Activated CD8-positive, alpha-beta memory T cell treated with anti-CD3 and anti-CD28 coated beads, Interleukin-2, amount 50 U/mL, for 1 hour (primary cell): Measurements from ENCODE around the gene GREB1L.
"Not testable (repeated sequence)": the region's sequence is repeated elsewhere in the genome, so short reads cannot be mapped to it uniquely, and the experiment has no call there.

Source experiments
- DNase-seq: peaks from one replicate; pipeline ENCODE4 v3.0.0-alpha.2; 2020; ENCODE audit errors: extremely low read depth

GREB1L gene

DNA sequence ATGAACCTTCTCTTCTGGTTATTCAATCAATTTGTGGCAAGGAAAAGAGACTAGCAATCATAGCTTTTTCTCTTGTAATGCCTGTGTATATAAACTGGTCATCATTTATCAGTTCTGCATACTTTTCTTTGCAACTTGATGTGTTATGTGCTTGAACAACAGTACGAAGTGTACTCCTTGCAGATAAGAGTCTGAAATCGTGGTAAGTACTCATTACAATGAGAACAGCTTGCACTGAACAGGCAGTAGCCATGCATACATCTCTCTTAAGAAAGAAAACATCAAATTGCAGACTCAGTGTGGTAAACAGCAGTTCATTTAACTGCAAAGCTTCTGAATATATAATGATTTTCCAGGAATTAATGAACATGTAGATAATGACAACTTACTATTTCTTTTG lies 64.3 kb downstream of the GREB1L start:
- DNase-seq, result no peak

DNA sequence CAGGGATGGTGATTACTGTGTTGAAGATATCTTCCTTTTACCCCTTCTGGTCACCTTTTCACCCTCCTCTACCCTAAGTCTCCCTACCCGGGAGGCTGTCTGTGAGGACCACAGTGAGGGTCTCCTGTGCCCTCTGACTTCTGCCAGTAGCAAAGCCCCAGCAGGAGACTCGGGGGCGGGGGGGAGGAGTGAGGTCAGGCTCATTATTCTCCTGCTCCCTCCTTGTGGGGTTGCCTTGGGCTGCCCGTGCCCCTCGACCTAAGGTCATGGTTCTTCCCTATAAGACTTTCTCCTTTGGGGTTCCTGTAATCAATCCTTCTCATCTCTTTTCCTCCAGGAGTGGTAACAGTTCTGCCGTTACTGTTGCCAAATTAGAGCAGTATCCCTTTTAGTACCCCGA lies 65.5 kb downstream of the GREB1L start:
- DNase-seq, result no peak

DNA sequence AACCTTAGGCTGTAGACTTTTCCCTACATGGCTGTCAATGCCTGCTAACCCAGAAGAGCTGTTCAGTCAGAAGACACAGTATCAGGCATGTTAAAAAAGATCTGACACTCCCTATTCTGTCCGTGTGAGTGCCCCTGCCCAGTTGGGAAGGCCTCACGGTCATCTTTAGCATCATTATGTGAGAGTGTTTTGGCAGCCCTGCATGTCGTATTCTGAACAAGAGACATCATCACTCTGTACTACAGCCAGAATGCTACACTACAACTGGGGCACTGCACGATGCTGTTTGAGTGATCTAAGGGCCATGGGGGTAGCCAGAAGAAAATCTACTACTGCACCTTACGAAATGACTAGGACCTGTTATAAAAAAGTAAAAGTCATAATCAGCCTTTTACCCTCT lies 67.2 kb downstream of the GREB1L start:
- no peak for DNase-seq

DNA sequence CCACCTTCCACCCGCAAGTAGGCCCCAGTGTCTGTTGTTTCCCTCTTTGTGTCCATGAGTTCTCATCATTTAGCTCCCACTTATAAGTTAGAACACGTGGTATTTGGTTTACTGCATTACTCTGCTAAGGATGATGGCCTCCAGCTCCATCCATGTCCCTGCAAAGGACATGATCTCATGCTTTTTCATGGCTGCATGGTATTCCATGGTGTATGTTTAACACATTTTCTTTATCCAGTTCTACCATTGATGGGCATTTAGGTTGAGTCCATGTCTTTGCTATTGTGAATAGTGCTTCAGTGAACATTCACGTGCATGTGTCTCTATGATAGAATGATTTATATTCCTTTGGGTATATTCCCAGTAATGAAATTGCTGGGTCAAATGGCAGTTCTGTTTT lies 69.9 kb downstream of the GREB1L start:
- not testable (repeated sequence) for DNase-seq

DNA sequence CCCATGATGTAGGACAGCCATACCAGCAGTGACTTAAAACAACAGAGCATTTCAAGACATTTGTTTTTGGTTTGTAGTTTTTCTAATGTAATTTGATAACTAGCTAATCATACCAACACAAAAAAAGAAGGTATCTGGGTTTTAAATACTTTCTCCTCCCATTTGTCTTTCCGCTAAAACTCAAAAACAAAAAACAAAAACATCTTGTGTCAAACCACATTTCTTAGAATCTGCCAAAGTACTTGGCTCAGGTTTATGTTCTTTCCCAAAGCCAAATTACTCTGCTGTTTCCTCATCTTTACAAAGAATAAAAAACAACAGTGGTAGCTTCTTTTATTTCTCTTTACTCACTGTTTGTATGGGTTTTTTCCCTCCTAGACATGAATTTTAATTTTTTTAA lies 71.5 kb downstream of the GREB1L start:
- no peak for DNase-seq

DNA sequence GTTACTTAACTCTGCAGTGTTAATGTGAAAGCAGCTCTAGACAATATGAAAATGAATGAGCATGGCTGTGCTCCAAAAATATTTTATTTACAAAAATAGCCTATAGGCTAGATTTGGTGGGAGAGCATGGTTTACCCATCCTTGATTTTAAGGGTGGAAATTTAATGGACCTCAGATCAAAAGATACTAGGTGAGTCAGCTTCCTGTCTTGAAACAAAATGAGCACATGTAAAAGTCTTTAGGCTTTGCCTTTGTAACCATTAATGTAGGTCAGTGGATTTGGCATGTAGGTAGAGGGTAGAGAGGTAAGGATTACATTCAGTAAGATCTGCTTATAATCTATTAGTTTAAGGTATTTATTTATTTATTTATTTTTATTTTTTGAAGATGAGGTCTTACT lies 72.7 kb downstream of the GREB1L start:
- no peak for DNase-seq

DNA sequence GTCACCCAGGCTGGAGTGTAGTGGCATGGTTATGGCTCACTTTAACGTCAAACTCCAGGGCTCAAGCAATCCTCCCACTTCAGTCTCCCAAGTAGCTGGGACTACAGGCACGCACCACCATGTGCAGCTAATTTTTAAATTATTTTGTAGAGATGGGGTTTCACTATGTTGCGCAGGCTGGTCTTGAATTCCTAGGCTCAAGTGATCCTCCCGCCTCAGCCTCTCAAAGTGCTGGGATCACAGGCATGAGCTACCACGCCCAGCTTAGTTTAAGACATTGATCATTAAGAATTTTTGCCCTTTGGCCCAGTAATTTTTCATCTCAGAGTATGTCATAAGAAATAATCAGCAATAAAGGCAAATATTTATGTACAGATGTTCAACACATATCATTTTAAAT lies 73.1 kb downstream of the GREB1L start:
- DNase-seq, result not testable (repeated sequence)

DNA sequence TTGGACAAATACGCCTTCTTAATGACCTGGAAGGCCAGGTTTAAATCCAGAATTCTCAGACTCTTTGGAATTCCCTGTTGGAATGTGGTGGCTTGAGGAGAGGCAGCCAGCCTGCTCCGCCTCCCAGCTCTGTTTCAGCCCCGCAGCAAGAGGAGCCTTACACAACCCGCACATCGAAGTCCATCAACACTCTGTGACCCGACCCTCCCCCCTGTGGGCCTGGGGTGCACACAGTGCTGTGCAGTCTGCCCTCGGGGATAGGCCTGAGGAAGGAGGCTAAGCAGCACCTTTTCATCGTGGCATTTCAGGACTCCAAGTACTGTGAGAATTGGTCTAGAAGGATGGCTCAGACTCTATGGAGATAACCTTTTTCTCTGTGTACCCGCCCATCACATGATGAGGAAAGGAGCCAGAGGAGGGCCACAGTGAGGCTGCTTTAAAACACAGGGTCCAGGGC lies 73.7 kb downstream of the GREB1L start:
- DNase-seq, result no peak

DNA sequence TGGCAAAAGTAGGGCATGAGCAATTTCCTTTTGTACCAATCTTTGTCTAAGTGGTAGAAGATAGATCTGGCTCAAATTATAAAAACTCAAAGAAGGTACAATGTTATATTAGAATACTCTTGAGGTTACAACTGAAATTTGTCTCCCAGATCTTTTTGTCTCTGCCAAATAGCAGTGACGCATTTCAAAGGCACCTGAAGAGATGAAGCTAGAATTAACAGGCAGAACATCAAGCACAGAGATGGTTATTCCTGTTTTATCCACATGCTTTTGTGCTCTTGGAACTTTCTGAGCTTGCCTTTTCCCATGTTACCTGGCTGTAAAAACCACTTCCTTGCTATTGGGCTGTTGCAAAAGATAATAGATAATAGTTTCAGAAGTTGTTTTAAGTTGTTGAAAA lies 74.3 kb downstream of the GREB1L start:
- DNase-seq, result no peak

DNA sequence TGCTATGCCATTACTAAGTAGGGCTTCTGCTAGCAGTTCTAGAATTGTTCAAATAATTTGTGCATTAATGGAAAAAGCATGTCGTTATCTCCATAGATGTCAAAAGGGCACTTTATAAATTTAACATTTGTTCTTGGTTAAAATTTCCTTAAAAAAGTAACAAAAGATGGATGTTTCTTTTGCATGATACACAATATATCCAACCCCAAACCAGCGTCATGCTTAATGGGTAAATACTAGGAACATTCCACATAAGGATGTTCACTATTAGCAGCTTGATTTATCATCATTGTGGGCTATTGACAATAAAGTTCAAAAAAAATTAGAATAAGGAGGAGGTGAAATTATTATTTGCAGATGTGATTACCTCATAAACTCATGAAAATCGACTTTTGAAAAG lies 79.7 kb downstream of the GREB1L start:
- DNase-seq, result no peak

DNA sequence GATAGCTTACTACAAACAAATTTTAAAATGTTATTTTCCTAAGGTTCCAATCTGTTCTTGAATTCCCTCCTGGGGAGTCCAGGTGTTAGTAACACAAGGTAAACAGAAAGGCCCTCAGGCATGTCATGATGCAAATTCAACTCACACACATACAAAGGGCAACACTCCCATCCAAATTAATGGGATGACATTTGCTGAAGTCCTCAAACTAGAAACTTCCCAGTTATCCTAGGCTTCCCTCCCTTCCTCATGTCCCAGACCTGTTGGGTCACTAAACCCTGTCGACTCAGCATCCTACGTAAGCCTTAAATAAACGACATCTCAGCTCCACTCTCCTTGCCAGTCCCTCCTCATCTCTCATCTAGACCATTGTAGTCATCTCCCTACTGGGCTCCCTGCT lies 85.1 kb downstream of the GREB1L start:
- no peak for DNase-seq

DNA sequence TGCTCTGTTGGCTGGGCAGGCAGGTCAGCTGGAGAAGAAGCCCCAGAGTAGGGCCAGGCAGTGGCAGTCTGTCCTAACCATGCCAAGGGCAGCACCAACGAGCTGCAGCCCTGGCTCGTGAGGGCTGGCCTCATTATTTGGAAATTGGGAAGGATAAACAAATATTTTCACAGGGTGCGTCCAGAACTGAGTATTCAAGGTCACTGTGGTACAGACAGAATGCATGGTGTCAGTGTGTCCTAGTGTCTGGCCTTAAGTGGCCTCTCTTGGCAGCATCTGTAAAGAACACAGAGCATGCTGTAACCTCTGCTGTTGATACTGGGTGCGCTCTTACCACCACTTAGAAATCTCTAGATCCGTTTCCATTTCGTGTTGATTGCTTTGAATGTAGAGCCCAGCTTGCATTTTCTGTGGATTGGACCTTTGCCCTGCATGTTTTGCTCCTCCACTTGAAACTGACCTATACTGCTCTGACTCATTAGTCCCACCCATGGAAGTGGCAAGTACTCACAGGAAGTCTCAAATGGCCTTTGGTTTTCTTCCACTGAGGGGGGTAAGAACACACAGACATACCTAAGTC lies 88.2 kb downstream of the GREB1L start:
- DNase-seq, result no peak

DNA sequence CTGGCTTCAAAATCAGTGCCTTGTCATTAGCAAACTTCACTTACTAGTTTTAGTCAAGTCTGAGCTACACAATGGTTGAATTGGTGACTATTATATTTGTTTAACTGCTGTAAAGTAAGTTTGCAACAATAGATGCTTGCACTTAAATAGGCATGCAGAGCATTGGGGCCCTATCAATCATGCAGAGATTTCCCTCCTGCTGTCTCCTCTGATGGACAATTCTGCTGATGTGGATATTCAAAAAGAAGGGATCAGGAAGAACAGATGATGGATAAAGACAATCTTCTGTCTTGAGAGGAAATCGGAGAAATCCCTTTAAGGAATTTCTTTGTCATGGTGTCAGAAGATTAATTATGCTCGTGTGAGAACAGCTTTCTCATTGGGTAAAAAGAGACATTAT lies 89.0 kb downstream of the GREB1L start:
- no peak for DNase-seq

DNA sequence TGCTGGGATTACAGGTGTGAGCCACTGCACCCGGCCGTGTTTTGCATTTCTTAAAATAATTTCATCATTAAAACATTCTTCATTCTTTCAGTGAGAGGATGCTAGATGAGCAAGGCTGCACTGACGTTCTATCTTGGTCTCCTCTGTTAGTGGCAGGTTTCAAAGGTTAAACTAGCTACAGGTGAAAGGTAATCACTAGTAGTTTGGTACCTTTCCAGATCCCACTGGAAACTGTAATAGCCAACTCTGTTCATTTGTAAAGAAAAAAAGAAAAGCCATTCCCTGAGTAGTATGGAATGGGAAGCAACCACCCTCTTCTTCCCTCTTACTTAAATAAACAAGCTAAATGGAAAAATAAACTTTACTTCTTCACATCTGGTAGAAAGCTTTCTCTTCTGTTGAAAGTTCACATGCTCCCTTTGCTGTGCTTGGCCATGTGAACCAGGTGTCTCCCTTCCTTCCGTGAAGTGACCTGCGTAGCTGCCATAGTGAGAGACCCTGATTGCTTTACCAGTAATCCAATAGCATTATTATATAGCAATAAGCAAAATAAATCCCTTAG lies 94.0 kb downstream of the GREB1L start:
- DNase-seq, result no peak

DNA sequence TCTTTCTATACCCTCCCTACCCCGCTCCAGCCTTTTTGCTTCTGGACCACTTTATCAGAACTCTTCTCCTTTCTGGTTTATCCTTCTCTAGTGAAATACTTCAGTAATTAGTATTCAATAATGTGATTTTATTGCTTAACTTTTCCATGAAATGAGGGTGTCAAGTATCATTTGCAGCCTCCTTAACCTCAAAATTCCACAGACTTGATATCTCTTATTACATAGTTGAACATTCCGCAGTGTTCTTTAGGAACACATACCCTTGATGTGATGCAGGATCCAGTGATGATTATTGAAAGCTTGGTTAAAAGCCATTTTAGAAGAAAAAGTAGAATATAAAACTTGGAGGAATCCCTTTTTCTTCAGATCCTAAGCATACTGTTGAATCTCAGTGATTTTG lies 94.8 kb downstream of the GREB1L start:
- DNase-seq, result no peak

DNA sequence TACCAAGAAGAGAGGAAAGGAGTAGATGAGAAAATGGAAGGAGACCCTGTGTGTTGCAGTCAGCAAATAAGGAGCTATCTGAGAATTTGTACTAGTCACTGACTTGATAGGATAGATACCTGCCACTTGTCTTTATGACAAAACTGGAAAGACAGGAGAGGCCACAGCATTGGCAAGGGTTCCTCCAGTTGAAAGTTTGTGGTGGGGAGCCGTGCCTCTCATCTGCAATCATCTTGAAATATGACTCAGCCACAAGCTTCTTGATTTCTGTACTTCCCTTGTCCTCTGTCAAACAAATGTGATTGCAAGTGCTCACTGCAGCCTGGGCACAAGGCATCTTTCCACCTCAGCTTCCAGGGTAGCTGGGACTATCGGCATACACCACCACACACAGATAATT lies 99.1 kb downstream of the GREB1L start:
- DNase-seq, result no peak

DNA sequence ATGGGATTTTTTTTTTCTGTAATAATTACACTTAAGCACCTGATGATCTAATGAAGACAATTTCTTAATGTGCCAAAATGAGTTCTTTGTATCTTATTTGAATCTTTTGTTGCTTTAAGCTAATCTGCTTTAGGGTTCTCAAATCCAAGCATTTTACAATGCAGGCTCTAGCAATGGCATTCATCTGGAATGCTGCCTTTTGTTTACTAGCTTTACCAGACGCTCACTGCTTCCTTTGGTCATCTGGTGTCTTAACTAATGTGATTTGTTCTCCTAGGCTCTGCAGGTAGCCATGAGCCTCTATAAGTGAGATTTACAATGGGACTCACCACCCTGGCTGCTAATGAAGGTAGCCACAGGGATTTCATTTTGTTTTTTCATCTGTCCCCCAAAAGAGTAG lies 100.3 kb downstream of the GREB1L start:
- no peak for DNase-seq

DNA sequence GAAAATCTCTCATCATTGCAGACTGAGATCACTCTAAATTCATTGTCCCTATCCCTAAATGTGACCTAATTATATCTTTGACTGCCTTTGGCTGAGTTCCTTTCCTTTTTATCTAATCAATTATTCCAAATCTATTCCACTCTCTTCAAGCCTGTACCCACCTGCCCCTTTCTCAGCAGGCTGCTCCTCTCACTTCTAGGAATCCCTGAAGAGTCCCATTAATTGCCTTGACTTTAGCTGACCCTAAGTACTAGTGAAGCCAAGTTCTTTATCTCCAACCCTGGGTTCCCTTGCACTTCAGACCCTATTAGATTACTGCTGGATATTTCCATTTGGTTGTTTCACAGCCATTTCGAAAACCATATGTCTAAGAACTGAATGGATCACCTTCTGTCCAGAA lies 102.8 kb downstream of the GREB1L start:
- DNase-seq, result no peak

DNA sequence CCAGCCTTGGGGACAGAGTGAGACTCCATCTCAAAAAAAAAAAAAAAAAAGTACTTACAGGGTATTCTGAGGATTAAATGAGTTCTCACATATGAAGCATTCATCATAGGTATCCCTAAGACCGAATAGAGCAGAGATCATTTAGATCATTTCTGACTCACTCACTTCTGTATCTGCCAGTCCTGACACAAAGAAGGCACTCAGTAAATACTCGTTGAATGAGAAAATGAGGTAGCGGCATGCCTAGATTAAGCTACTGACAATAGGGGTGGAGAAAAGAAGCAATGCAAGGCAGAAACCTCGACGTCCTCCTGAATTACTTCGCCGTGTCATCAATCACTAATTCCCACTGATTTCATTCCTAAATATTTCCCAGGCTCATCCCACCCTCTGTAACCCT lies 103.8 kb downstream of the GREB1L start:
- DNase-seq, result no peak

DNA sequence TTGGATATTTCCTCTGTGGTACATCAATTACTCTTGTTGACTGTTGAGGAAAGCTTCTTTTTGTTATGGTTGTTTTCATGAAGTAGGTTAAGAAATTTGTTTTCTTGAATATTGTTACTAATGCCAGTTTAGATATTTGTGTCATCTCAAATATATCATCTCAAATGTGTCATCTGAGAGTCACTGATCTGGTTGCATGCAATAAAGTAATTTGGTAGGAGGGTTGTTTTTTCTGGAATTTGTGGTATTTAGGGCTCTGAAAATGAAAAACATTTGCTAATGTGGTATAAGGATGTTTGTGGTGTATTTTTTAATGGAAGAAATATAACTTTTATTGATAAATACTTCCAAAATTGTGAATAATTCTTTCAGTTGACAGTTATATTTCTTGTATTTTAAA lies 117.7 kb downstream of the GREB1L start:
- DNase-seq, result no peak

DNA sequence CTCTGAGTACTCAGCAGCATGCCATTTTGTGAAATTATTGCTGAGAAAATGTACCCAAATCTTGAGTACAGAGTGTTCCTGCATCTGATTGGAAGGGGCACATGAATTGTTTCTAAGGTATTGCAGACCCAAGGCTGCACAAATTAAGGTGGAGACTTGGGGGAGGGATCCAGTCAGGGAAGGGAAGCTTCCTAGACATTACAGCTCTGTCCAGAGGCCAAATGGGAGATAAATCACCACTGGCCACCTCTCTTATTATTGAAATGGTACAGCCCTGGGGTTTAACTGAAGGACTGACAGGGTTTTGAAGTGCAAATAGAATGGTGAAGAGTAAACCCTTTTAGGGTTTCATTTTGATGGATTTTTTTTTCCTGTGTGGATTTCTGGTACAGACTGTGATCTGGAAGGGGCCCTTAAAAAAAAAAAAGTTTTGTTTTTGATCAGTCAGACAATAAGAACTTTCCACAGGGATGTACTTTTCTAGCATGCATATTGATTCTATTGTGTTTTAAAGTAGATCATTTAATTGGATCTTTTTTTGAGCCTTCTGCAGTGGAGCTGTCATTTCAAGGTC lies 119.4 kb downstream of the GREB1L start:
- no peak for DNase-seq

DNA sequence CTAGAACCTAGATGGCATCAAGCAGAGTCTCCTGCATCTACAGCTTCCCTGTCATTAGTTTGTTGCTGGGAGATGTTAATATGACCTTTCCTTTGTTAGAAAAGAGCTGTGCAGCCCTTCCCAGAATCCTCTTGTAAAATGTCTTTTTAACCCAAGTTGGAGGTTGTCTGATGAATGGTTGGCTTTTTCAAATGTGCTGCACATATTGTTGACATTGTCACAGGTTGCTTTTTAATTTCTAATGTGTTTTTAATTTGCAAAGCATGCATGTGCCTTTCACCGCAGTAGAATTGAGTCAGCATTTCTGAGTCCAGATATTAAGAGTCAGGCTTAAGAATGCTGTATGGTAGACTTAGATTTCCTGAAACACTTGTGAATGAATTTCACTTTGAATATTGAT lies 120.8 kb downstream of the GREB1L start:
- DNase-seq, result no peak

DNA sequence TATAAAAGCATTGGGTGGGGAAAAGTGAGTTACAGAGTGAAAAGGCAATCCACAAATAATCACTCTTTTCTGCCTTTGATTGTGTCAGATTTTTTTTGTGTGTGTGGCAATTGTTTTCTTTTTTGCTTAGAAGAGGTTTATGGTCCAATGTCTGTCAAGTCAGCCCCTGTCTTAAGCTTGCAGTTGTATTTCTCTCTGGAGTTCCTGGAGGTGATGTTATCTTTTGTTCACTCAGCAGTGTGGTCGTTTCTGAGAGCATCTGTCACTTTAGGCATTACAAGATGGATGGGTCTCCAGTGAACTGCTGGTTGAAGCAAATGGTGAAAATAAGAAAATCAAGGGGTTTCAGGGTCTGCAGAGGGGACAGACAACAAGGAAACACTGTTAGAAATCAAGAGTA lies 121.3 kb downstream of the GREB1L start:
- DNase-seq, result no peak

DNA sequence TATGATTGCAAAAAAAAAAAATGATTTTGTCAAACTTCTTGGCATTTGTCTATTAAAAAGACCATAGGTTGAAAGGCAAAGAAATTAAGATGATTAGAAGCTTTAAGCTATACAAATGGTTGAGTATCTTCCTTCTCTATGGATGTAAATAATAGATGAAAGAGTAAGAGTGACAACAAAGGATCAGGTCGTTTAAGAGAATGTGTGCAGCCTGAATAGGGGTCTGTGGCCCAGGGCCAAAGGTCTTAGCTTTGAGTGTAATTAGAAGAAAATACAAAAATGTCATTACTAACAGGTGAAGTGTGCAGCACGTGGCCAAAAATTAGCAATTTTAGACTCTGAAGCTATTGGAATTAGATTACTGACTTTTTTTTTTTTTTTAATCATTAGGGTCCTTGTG lies 122.4 kb downstream of the GREB1L start:
- no peak for DNase-seq
